Non-pigmented ciliary epithelial cell (primary cell): ENCODE measurements around the gene ALDOA.

Experiments
- DNase-seq: peaks from one replicate; pipeline ENCODE4 v3.0.0-alpha.2; 2010; ENCODE audit warnings: low read depth

The ALDOA gene

DNA sequence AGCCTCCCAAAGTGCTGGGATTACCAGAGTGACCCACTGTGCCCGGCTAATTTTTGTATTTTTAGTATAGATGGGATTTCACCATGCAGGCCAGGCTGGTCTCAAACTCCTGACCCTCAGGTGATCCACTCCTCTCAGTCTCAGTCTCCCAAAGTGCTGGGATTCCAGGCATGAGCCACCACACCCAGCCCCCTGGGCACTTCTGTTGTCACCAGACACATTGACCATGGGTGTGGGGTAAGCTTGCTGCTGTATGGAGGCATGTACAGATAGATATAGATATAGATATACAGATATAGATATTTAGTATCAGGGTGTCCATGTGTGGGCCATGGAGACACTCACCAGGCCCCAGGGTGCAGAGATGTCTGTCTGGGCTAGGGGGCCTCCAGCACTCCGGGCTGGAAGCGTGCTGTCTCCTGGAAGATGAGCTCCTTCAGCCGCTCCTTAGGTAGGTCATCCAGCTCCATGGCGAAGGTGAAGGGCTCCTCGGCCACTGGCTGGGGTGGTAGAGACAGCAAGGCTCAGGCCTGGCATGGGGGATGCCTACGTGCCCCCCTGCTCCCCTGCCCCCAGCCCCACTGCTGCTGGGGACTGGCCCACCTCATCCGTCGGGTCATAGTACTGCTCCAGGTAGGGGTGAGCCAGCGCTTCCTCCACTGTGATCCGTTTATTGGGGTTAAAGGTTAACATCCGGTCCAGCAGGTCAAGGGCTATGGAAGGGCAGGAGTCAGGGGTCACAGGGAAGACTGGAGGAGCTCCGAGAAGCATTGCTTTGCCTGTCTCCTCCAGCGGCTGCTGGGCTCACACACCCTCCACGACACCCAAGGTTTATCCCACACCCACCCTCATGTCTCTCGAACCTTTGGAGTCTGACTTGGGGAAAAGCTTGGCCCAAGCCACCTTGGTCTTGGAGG, 51.0 kb downstream of the ALDOA start:
- no peak for DNase-seq

DNA sequence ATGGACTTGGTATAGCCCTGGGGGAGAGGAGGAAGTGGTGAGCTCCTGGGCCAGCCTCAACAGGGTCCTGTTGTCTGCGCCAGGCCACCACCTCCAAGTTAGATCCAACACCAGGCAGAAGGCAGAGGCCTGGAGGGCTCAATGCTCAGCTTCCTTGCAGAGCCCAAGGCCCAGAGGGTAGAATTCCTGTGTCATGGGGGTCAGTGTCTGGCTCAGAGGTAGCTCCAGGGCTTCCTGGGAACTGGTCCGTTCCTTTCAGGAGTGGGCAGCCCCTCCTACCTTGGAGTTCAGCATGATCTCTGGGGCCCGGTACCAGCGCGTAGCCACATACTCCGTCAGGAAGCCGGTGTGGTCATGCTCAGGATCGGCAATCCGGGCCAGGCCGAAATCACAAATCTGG, 52.2 kb downstream of the ALDOA start:
- no peak for DNase-seq

DNA sequence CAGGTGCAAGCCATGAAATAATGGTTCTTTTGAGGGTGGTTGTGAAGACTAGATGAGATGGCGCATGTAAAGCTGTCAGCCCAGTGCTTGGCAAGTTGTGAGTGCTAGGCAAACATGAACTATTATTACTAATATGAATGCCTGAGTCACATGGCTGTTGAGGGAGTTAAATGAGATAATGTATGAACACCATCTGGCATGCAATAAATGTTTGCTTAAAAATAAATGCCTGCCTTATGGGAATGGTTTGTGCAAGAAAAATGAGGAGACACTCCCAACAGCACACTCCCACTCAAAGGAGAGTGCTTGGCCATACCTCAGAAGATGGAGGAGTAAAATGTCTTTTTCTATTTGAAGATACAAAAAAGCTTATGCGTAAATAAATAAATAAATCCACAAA, 53.9 kb downstream of the ALDOA start:
- no peak for DNase-seq
